HG03571 (cell line): ENCODE data around the gene ZNF343.
A peak's percentile ranks its signal among the peaks of the same experiment; 100 is the strongest.

Experiments
- ATAC-seq: cut with Tn5 transposase; IDR thresholded peaks from one replicate; pipeline ENCODE4 v1.9.1; 2021; ENCODE audit not compliant: unreplicated experiment

ZNF343 gene

GRCh38 chr20:2475850-2476741, 32.6 kb downstream of the ZNF343 start:
- ATAC-seq: no peak

GRCh38 chr20:2473516-2473915, 35.2 kb downstream of the ZNF343 start:
- no peak for ATAC-seq

GRCh38 chr20:2470423-2471193, 38.1 kb downstream of the ZNF343 start, which contains the start of gene SNRPB:
Gene SNRPB, minus strand, starts transcription at chr20:2470789. Its CDS starts 99 bp downstream, at chr20:2470690.
- ATAC-seq: peak; percentile 98

- ATAC-seq: peak; percentile 17
These were observed 38.7 kb downstream of the ZNF343 start for GRCh38 chr20:2469991-2470422.

GRCh38 chr20:2468581-2469407, 39.9 kb downstream of the ZNF343 start:
- no peak for ATAC-seq

GRCh38 chr20:2467412-2467811, 41.3 kb downstream of the ZNF343 start:
- ATAC-seq: no peak

DNA sequence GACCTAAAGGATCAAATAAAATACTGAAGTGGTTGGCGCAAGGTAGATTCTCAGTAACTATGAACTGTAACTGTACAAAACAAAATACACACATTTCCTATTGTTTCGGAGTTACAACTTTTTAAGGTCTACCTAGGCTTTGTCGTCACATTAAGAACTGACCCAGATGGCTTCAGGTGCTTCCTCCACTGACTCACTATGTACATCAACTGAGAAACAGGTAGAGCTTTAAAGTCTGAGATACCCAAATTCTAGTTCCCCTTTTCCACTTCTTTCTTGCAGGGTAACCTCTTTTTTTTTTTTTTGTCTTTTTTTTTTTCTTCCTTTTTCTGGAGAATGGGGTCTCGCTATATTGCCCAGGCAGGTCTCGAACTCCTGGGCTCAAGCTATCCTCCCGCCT, 43.6 kb downstream of the ZNF343 start:
- no peak for ATAC-seq

GRCh38 chr20:2463616-2464365, 44.9 kb downstream of the ZNF343 start:
- no peak for ATAC-seq

DNA sequence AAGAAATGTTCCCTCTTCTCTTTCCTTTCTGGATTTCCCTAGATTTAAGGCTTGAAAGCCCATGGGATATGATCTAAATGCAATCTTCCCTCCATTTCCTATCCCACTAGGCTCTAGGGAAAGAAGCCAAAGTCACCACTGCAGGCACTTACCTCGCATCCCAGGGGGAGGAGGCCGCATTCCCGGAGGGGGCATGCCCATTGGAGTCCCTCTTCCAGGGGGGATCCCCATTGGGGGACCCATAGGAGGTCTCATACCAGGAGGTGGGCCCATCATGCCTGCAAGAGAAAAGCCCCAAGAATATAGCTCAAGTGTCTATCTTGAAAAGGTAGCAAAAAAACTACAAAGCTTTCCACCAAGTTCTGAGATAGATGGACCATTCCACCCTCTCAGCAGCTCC, 46.2 kb downstream of the ZNF343 start:
- ATAC-seq: no peak

DNA sequence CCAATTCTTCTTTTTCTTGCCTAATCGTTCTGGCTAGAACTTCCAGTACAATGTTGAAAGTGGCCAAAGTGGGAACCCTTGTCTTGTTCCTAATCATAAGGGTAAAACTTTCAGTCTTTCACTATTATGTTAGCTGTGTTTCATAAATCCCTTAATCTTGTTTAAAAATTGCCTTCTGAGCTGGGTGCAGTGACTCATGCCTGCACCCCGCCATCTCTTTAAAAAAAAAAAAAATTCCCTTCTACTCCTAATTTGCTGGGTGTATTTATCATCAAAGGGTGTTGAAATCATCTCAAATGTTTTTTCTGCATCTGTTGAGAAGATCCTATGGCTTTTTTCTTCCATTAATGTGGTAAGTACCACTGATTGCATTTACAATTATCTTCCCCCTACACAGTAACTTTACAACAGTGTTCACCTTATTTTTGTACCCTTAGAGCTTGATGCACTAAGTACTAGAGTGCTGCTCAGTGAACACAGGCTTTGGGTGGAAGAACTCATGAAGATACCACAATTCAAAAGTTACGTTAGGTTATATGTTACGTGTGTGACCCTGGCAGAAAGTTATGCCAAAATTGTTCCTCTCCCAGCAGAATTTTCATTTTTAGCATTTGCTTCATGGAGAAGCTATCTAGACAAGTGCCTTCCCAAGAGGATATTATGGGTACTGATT, 47.8 kb downstream of the ZNF343 start:
- no peak for ATAC-seq

- ATAC-seq: no peak
These were observed 48.5 kb downstream of the ZNF343 start for GRCh38 chr20:2459981-2460751.

GRCh38 chr20:2458919-2459499, 49.7 kb downstream of the ZNF343 start:
- no peak for ATAC-seq

- ATAC-seq: no peak
These were observed 52.8 kb downstream of the ZNF343 start for GRCh38 chr20:2455771-2456497.

GRCh38 chr20:2453792-2454191, 54.9 kb downstream of the ZNF343 start:
- no peak for ATAC-seq

- no peak for ATAC-seq
These were observed 56.6 kb downstream of the ZNF343 start for GRCh38 chr20:2451939-2452732.

DNA sequence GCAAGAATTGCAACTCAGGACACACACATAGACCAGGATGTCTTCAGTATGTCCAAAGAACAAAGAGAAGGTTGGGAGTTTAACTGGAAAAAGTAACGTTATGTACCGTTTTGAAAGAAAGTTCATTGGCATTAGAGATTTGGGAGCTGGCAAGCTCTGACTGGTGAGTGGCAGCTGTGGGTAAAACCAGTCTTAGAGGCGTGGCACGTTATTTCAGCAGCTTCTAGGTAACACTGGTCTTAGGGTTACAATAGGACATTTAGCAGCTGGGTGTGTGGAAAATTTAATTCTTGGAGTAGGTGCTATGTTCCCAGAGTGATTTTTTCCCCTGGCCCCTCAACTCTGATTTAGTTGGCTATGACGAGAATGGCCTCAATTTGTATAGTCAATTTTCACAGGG, 57.3 kb downstream of the ZNF343 start:
- no peak for ATAC-seq

DNA sequence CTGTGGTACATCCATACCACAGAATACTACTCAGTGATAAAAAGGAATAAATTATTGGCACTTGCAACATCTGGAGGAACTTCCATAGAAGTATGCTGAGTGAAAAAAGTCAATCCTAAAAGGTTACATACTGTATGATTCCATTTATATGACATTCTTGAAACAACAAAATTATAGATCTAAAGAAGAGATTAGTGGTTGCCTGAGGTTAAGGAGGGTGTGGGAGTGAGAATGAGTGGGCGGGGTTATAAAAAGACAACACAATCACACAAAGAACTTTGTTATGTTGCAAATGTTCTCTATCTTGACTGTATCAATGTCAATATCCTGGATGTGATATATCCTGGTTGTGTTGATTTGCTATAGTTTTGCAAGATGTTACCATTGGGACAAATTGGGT, 59.3 kb downstream of the ZNF343 start:
- no peak for ATAC-seq
